ENCODE results near the gene MAS1L.
"Not testable (repeated sequence)": the region's sequence is repeated elsewhere in the genome, so short reads cannot be mapped to it uniquely, and the experiment has no call there.

The MAS1L gene

GRCh38 chr6:29479560-29479959 lies 8.2 kb downstream of the MAS1L start:
- DNase-seq (ENCODE audit: low spot score) = no peak

- DNase-seq (ENCODE audit: low spot score) = no peak
Measured at GRCh38 chr6:29478740-29479139, 9.0 kb downstream of the MAS1L start.

GRCh38 chr6:29477923-29478450 lies 9.8 kb downstream of the MAS1L start:
- no peak for DNase-seq (ENCODE audit: low spot score)

GRCh38 chr6:29474996-29475395 lies 12.8 kb downstream of the MAS1L start:
- no peak for DNase-seq (ENCODE audit: low spot score)

- DNase-seq (ENCODE audit: low spot score) = no peak
Measured at GRCh38 chr6:29466241-29466640, 21.5 kb downstream of the MAS1L start.

GRCh38 chr6:29465801-29466200 lies 22.0 kb downstream of the MAS1L start:
- no peak for DNase-seq (ENCODE audit: low spot score)

GRCh38 chr6:29465279-29465678 lies 22.5 kb downstream of the MAS1L start:
- DNase-seq (ENCODE audit: low spot score) = no peak

- no peak for DNase-seq (ENCODE audit: low spot score)
Measured at GRCh38 chr6:29462022-29462421, 25.7 kb downstream of the MAS1L start.

- no peak for DNase-seq (ENCODE audit: low spot score)
Measured at GRCh38 chr6:29461021-29461814, 26.5 kb downstream of the MAS1L start.

GRCh38 chr6:29456971-29457370 lies 30.8 kb downstream of the MAS1L start, which contains the start of the genes OR11A1 and OR2H1:
Gene OR11A1, minus strand, starts transcription at chr6:29457071. Its CDS starts 29,430 bp downstream, at chr6:29427641.
Gene OR2H1, plus strand, starts transcription at chr6:29457155. Its CDS starts 4,615 bp downstream, at chr6:29461770.
- no peak for DNase-seq (ENCODE audit: low spot score)

GRCh38 chr6:29451471-29452193 lies 36.1 kb downstream of the MAS1L start:
- DNase-seq (ENCODE audit: low spot score) = no peak

- DNase-seq (ENCODE audit: low spot score) = no peak
Measured at GRCh38 chr6:29447670-29448069, 40.1 kb downstream of the MAS1L start.

GRCh38 chr6:29444031-29444430 lies 43.7 kb downstream of the MAS1L start:
- not testable (repeated sequence) for DNase-seq (ENCODE audit: low spot score)

GRCh38 chr6:29442719-29443118 lies 45.0 kb downstream of the MAS1L start:
- DNase-seq (ENCODE audit: low spot score) = no peak

GRCh38 chr6:29439006-29439405 lies 48.8 kb downstream of the MAS1L start, which contains the start of gene OR10C1:
Gene OR10C1, plus strand, starts transcription at chr6:29439306. Its CDS starts 710 bp downstream, at chr6:29440016.
- DNase-seq (ENCODE audit: low spot score) = no peak

- DNase-seq (ENCODE audit: low spot score) = not testable (repeated sequence)
Measured at GRCh38 chr6:29436730-29437129, 51.0 kb downstream of the MAS1L start.
